SK-N-SH treated with all-trans-retinoic acid at 6 μM for 48 hours (cell line): ENCODE measurements around the gene IL7R.

Experiments
- ATAC-seq: fragments of 200-7000 bp; cut with Tn5 transposase; 3 replicates; pipeline ENCODE4 v1.9.1; 2020; ENCODE audit warnings: mild to moderate bottlenecking, moderate library complexity
- BACH2 ChIP-seq: fragments of 250-450 bp; sonication (Bioruptor Pico); IDR thresholded peaks from 2 replicates; pipeline ENCODE4 v1.9.0; 2021; ENCODE audit warnings: mild to moderate bottlenecking, borderline replicate concordance
- CSRNP3 ChIP-seq: fragments of 250-450 bp; sonication (Bioruptor Pico); IDR thresholded peaks from 2 replicates; pipeline ENCODE4 v1.5.1; 2021; ENCODE audit warnings: mild to moderate bottlenecking, moderate library complexity
- ESRRG ChIP-seq: fragments of 250-450 bp; sonication (Bioruptor Pico); IDR thresholded peaks from 2 replicates; pipeline ENCODE4 v1.6.1; 2021; ENCODE audit warnings: mild to moderate bottlenecking
- GLIS3 ChIP-seq: fragments of 250-450 bp; sonication (Bioruptor Pico); IDR thresholded peaks from 2 replicates; pipeline ENCODE4 v1.5.0; 2020; ENCODE audit warnings: mild to moderate bottlenecking, moderate library complexity
- ISL1 ChIP-seq: fragments of 250-450 bp; sonication (Bioruptor Pico); IDR thresholded peaks from 2 replicates; pipeline ENCODE4 v2.1.2; 2022; ENCODE audit warnings: mild to moderate bottlenecking, moderate library complexity
- OSR1 ChIP-seq: fragments of 250-450 bp; sonication (Bioruptor Pico); IDR thresholded peaks from 2 replicates; pipeline ENCODE4 v1.8.0; 2022; ENCODE audit warnings: moderate library complexity, mild to moderate bottlenecking, inconsistent platforms
- POU6F1 ChIP-seq: fragments of 250-450 bp; sonication (Bioruptor Pico); IDR thresholded peaks from 2 replicates; pipeline ENCODE4 v1.8.0; 2021; ENCODE audit warnings: low read depth, mild to moderate bottlenecking, moderate library complexity, borderline replicate concordance
- PPARA ChIP-seq: fragments of 250-450 bp; sonication (Bioruptor Pico); IDR thresholded peaks from 2 replicates; pipeline ENCODE4 v1.5.0; 2020; ENCODE audit warnings: mild to moderate bottlenecking, borderline replicate concordance
- RARB ChIP-seq: fragments of 250-450 bp; sonication (Bioruptor Pico); IDR thresholded peaks from 2 replicates; pipeline ENCODE4 v1.8.0; 2021; ENCODE audit warnings: mild to moderate bottlenecking, moderate library complexity
- SNAI2 ChIP-seq: fragments of 250-450 bp; sonication (Bioruptor Pico); IDR thresholded peaks from 2 replicates; pipeline ENCODE4 v1.5.0; 2020; ENCODE audit warnings: mild to moderate bottlenecking, moderate library complexity
- TOX ChIP-seq: fragments of 250-450 bp; sonication (Bioruptor Pico); IDR thresholded peaks from 2 replicates; pipeline ENCODE4 v1.8.0; 2021; ENCODE audit warnings: mild to moderate bottlenecking, moderate library complexity, borderline replicate concordance
- ZFP3 ChIP-seq: fragments of 250-450 bp; sonication (Bioruptor Pico); IDR thresholded peaks from 2 replicates; pipeline ENCODE4 v1.5.0; 2020; ENCODE audit warnings: mild to moderate bottlenecking, moderate library complexity
- ZFP30 ChIP-seq: fragments of 450-650 bp; formaldehyde crosslinking; IDR thresholded peaks from 2 replicates; pipeline ENCODE4 v1.5.0; 2022; ENCODE audit warnings: mild to moderate bottlenecking, moderate library complexity
- ZNF565 ChIP-seq: fragments of 450-650 bp; formaldehyde crosslinking; conservative IDR thresholded peaks from 2 replicates; pipeline ENCODE4 v1.5.0; 2020; ENCODE audit warnings: low read depth, mild to moderate bottlenecking, moderate library complexity
- ZNF70 ChIP-seq: fragments of 450-650 bp; formaldehyde crosslinking; IDR thresholded peaks from 2 replicates; pipeline ENCODE4 v1.5.0; 2020; ENCODE audit warnings: mild to moderate bottlenecking, moderate library complexity
- ZNF8 ChIP-seq: fragments of 450-650 bp; formaldehyde crosslinking; IDR thresholded peaks from 2 replicates; pipeline ENCODE4 v1.5.0; 2020; ENCODE audit warnings: mild to moderate bottlenecking, moderate library complexity
- TF ChIP-seq, protein P1 (sequence below): fragments of 250-450 bp; sonication (Bioruptor Pico); IDR thresholded peaks from 2 replicates; pipeline ENCODE4 v1.5.1; 2020; ENCODE audit warnings: low read depth, mild to moderate bottlenecking, moderate library complexity
- TF ChIP-seq, protein P2 (sequence below): fragments of 250-450 bp; sonication (Bioruptor Pico); IDR thresholded peaks from 2 replicates; pipeline ENCODE4 v1.5.0; 2020; ENCODE audit warnings: mild to moderate bottlenecking, moderate library complexity
- TF ChIP-seq, protein P3 (sequence below): fragments of 250-450 bp; sonication (Bioruptor Pico); IDR thresholded peaks from 2 replicates; pipeline ENCODE4 v1.8.0; 2020; ENCODE audit warnings: mild to moderate bottlenecking, moderate library complexity, borderline replicate concordance

Gene IL7R

DNA sequence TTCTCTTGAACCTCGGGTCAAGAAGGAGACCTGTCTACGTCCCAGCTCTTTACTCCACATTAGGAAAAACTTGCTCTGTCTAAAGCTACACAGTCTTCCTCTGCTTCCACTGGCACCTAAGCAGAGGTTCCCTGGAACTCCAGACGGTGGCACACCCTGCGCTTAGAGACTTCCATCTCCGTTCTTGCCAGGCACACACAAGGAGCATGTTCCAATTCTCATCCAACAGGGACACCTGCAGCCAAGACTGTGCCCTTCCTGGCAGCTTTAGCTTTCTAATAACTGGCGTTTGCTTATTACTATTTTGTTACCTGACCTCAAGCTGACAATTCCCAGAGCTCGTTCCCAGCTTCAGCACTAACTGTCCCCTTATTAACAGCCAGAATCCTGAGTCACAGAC is 65.8 kb downstream of the IL7R start (continued):
- TF ChIP-seq, protein P1, sequence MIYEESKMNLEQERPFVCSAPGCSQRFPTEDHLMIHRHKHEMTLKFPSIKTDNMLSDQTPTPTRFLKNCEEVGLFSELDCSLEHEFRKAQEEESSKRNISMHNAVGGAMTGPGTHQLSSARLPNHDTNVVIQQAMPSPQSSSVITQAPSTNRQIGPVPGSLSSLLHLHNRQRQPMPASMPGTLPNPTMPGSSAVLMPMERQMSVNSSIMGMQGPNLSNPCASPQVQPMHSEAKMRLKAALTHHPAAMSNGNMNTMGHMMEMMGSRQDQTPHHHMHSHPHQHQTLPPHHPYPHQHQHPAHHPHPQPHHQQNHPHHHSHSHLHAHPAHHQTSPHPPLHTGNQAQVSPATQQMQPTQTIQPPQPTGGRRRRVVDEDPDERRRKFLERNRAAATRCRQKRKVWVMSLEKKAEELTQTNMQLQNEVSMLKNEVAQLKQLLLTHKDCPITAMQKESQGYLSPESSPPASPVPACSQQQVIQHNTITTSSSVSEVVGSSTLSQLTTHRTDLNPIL (CRISPR knock-in tag): no peak
- TF ChIP-seq RARB (CRISPR knock-in tag): no peak
- TF ChIP-seq POU6F1 (CRISPR knock-in tag): no peak
- TF ChIP-seq, protein P2, sequence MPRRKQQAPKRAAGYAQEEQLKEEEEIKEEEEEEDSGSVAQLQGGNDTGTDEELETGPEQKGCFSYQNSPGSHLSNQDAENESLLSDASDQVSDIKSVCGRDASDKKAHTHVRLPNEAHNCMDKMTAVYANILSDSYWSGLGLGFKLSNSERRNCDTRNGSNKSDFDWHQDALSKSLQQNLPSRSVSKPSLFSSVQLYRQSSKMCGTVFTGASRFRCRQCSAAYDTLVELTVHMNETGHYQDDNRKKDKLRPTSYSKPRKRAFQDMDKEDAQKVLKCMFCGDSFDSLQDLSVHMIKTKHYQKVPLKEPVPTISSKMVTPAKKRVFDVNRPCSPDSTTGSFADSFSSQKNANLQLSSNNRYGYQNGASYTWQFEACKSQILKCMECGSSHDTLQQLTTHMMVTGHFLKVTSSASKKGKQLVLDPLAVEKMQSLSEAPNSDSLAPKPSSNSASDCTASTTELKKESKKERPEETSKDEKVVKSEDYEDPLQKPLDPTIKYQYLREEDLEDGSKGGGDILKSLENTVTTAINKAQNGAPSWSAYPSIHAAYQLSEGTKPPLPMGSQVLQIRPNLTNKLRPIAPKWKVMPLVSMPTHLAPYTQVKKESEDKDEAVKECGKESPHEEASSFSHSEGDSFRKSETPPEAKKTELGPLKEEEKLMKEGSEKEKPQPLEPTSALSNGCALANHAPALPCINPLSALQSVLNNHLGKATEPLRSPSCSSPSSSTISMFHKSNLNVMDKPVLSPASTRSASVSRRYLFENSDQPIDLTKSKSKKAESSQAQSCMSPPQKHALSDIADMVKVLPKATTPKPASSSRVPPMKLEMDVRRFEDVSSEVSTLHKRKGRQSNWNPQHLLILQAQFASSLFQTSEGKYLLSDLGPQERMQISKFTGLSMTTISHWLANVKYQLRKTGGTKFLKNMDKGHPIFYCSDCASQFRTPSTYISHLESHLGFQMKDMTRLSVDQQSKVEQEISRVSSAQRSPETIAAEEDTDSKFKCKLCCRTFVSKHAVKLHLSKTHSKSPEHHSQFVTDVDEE (CRISPR knock-in tag): no peak

- peak; percentile 36 for ATAC-seq
- TF ChIP-seq, protein P1 (CRISPR knock-in tag): no peak
- TF ChIP-seq ZNF8 (CRISPR knock-in tag) (no peak), ZFP3 (CRISPR knock-in tag) (no peak), GLIS3 (CRISPR knock-in tag) (no peak), POU6F1 (CRISPR knock-in tag) (no peak), BACH2 (CRISPR knock-in tag) (no peak), PPARA (no peak), ZFP30 (no peak), ESRRG (CRISPR knock-in tag) (no peak), ZNF70 (CRISPR knock-in tag) (no peak), OSR1 (CRISPR knock-in tag) (no peak), TOX (CRISPR knock-in tag) (no peak), SNAI2 (no peak), RARB (CRISPR knock-in tag) (no peak), ZNF565 (CRISPR knock-in tag) (no peak), CSRNP3 (no peak), ISL1 (no peak)
- TF ChIP-seq, protein P3, sequence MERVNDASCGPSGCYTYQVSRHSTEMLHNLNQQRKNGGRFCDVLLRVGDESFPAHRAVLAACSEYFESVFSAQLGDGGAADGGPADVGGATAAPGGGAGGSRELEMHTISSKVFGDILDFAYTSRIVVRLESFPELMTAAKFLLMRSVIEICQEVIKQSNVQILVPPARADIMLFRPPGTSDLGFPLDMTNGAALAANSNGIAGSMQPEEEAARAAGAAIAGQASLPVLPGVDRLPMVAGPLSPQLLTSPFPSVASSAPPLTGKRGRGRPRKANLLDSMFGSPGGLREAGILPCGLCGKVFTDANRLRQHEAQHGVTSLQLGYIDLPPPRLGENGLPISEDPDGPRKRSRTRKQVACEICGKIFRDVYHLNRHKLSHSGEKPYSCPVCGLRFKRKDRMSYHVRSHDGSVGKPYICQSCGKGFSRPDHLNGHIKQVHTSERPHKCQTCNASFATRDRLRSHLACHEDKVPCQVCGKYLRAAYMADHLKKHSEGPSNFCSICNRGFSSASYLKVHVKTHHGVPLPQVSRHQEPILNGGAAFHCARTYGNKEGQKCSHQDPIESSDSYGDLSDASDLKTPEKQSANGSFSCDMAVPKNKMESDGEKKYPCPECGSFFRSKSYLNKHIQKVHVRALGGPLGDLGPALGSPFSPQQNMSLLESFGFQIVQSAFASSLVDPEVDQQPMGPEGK (CRISPR knock-in tag): no peak
Measured at GRCh38 chr5:35924122-35924949, 67.6 kb downstream of the IL7R start.
